A549 (cell line): Measurements from ENCODE around the gene SLC13A4. TPM values are rescaled to one million over a fixed set of nuclear protein-coding genes. Genes with fewer than 3 reads are reported as not detected.
A peak's percentile ranks its signal among the peaks of the same experiment; 100 is the strongest.

Source experiments
- ATAC-seq, 2 experiments: fragments of 200-7000 bp in 1 of 2; fragments of >200 bp in 1 of 2; cut with Nextera tagmentation in 1 of 2; cut with Tn5 transposase in 1 of 2; 3 replicates each; pipeline versions ENCODE4 v1.8.0 to v1.9.1; 2018 to 2020; ENCODE audit warnings: mild to moderate bottlenecking in 1 of 2, moderate library complexity in 1 of 2
- CTCF ChIA-PET: fragments of 300-600 bp; sonication (Branson Sonifier 250); formaldehyde crosslinking; extraction: SDS; loops from one replicate; lab custom pipeline; 2021; ENCODE audit warnings: antibody characterized with exemption, inconsistent platforms; lab: Yijun Ruan, JAX
- POLR2A ChIA-PET: fragments of 350-600 bp; formaldehyde crosslinking; extraction: SDS; loops from one replicate; lab custom pipeline; 2021; ENCODE audit warnings: antibody characterized with exemption, inconsistent platforms; lab: Yijun Ruan, JAX
- DNase-seq, 2 experiments: peaks; one replicate each; pipeline versions ENCODE4 v3.0.0 to v3.0.0-alpha.2; 2011 to 2016; ENCODE audit warnings: low read depth in 1 of 2, low spot score in 1 of 2
- FAIRE-seq: peaks from 2 replicates; lab custom pipeline; 2011; peaks lifted over from hg19 to GRCh38; lab: Jason Lieb, UNC
- H3K27ac ChIP-seq, 2 experiments: fragments of >200 bp; sonication (Bioruptor Twin); formaldehyde crosslinking; 3 replicates each; pipeline ENCODE4 v1.5.1; 2016 to 2017
- H3K4me1 ChIP-seq: fragments of >200 bp; sonication (Bioruptor Twin); formaldehyde crosslinking; 3 replicates; pipeline ENCODE4 v1.6.1; 2016
- H3K4me2 ChIP-seq: fragments of >200 bp; sonication (Bioruptor Twin); formaldehyde crosslinking; 3 replicates; pipeline ENCODE4 v1.6.1; 2016
- H3K4me3 ChIP-seq: fragments of >200 bp; sonication (Bioruptor Twin); formaldehyde crosslinking; 3 replicates; pipeline ENCODE4 v1.5.1; 2016
- H3K9me3 ChIP-seq: fragments of >200 bp; sonication (Bioruptor Twin); formaldehyde crosslinking; 3 replicates; pipeline ENCODE4 v1.6.1; 2016
- ATOH8 ChIP-seq: fragments of 250-450 bp; sonication (Bioruptor Pico); IDR thresholded peaks from 2 replicates; pipeline ENCODE4 v1.5.0; 2020; ENCODE audit warnings: low read depth, mild to moderate bottlenecking, moderate library complexity
- BCL3 ChIP-seq: fragments of >200 bp; sonication (Bioruptor Twin); formaldehyde crosslinking; IDR thresholded peaks from 3 replicates; pipeline ENCODE4 v1.6.1; 2016
- CBX2 ChIP-seq: fragments of 200-600 bp; sonication (generic); IDR thresholded peaks from 2 replicates; pipeline ENCODE4 v1.6.1; 2016; ENCODE audit warnings: low read depth, mild to moderate bottlenecking, borderline replicate concordance
- CBX8 ChIP-seq: fragments of 200-600 bp; sonication (generic); IDR thresholded peaks from 2 replicates; pipeline ENCODE4 v1.6.1; 2016
- CEBPB ChIP-seq, 2 experiments: fragments of >200 bp in 1 of 2; sonication (Bioruptor Twin) in 1 of 2; formaldehyde crosslinking in 1 of 2; IDR thresholded peaks; 2 replicates each; pipeline ENCODE4 v1.6.1; 2012 to 2016
- EHMT2 ChIP-seq: fragments of 200-600 bp; sonication (generic); IDR thresholded peaks from 2 replicates; pipeline ENCODE4 v1.6.1; 2016; ENCODE audit warnings: antibody characterized with exemption, low read depth, mild to moderate bottlenecking, moderate library complexity
- ESRRA ChIP-seq: fragments of 150-350 bp; IDR thresholded peaks from 2 replicates; pipeline ENCODE4 v1.6.1; 2014; ENCODE audit warnings: mild to moderate bottlenecking, low read length, borderline replicate concordance
- FOSL2 ChIP-seq, 2 experiments: fragments of 450-650 bp in 1 of 2; fragments of >200 bp in 1 of 2; sonication (Bioruptor Twin) in 1 of 2; formaldehyde crosslinking; IDR thresholded peaks; 2 replicates each; pipeline versions ENCODE4 v1.5.0 to v1.6.1; 2016 to 2020; ENCODE audit warnings: mild to moderate bottlenecking in 1 of 2, moderate library complexity in 1 of 2
- FOXS1 ChIP-seq: fragments of 250-450 bp; sonication (Bioruptor Pico); IDR thresholded peaks from 2 replicates; pipeline ENCODE4 v1.5.0; 2020; ENCODE audit warnings: mild to moderate bottlenecking, moderate library complexity
- GATA3 ChIP-seq: IDR thresholded peaks from 2 replicates; pipeline ENCODE4 v1.6.1; 2012; ENCODE audit warnings: borderline replicate concordance
- HES2 ChIP-seq: fragments of >200 bp; sonication (Bioruptor Twin); formaldehyde crosslinking; IDR thresholded peaks from 2 replicates; pipeline ENCODE4 v1.6.1; 2016
- HMGXB4 ChIP-seq: fragments of 250-450 bp; sonication (Bioruptor Pico); IDR thresholded peaks from 2 replicates; pipeline ENCODE4 v1.5.0; 2021; ENCODE audit warnings: mild to moderate bottlenecking, moderate library complexity, borderline replicate concordance
- JUN ChIP-seq, 2 experiments: fragments of >200 bp; sonication (Bioruptor Twin); formaldehyde crosslinking; IDR thresholded peaks; 2 replicates in 1 of 2; 3 replicates in 1 of 2; pipeline ENCODE4 v1.6.1; 2016 to 2017
- KDM5A ChIP-seq: fragments of 200-600 bp; sonication (generic); IDR thresholded peaks from 2 replicates; pipeline ENCODE4 v1.6.1; 2016; ENCODE audit warnings: antibody characterized with exemption, mild to moderate bottlenecking
- MAX ChIP-seq: IDR thresholded peaks from 2 replicates; pipeline ENCODE4 v1.6.1; 2012
- MYC ChIP-seq: IDR thresholded peaks from 2 replicates; pipeline ENCODE4 v1.6.1; 2012; ENCODE audit warnings: mild to moderate bottlenecking, inconsistent platforms, low read length, improper control_type of control experiment, borderline replicate concordance
- NFE2L2 ChIP-seq: fragments of 150-350 bp; conservative IDR thresholded peaks from 2 replicates; pipeline ENCODE4 v1.6.1; 2014; ENCODE audit warnings: low read length
- NPAS2 ChIP-seq: fragments of 250-450 bp; sonication (Bioruptor Pico); IDR thresholded peaks from 2 replicates; pipeline ENCODE4 v1.8.0; 2022; ENCODE audit warnings: mild to moderate bottlenecking, moderate library complexity, borderline replicate concordance
- PHF8 ChIP-seq: fragments of 200-600 bp; sonication (generic); IDR thresholded peaks from 2 replicates; pipeline ENCODE4 v1.6.1; 2016; ENCODE audit warnings: low read depth, mild to moderate bottlenecking, antibody characterized with exemption, moderate library complexity, borderline replicate concordance
- POLR2A ChIP-seq: IDR thresholded peaks from 2 replicates; pipeline ENCODE4 v1.6.1; 2012; ENCODE audit warnings: mild to moderate bottlenecking, low read length
- RAD21 ChIP-seq, 2 experiments: fragments of >200 bp in 1 of 2; sonication (Bioruptor Twin) in 1 of 2; formaldehyde crosslinking in 1 of 2; IDR thresholded peaks in 1 of 2; conservative IDR thresholded peaks in 1 of 2; 2 replicates in 1 of 2; 3 replicates in 1 of 2; pipeline ENCODE4 v1.6.1; 2012 to 2018; ENCODE audit warnings: inconsistent platforms in 1 of 2
- RNF2 ChIP-seq: fragments of 200-600 bp; sonication (generic); IDR thresholded peaks from 2 replicates; pipeline ENCODE4 v1.6.1; 2016; ENCODE audit warnings: low read depth, mild to moderate bottlenecking, antibody characterized with exemption, moderate library complexity, borderline replicate concordance
- SMC3 ChIP-seq: fragments of >200 bp; sonication (Bioruptor Twin); formaldehyde crosslinking; IDR thresholded peaks from 3 replicates; pipeline ENCODE4 v1.6.1; 2018; ENCODE audit warnings: inconsistent platforms
- TFCP2L1 ChIP-seq: fragments of 250-450 bp; sonication (Bioruptor Pico); IDR thresholded peaks from 2 replicates; pipeline ENCODE4 v1.5.0; 2021; ENCODE audit warnings: mild to moderate bottlenecking
- TP53 ChIP-seq: fragments of 250-450 bp; sonication (Bioruptor Pico); IDR thresholded peaks from 2 replicates; pipeline ENCODE4 v1.5.0; 2021; ENCODE audit warnings: mild to moderate bottlenecking, moderate library complexity
- USF2 ChIP-seq: fragments of 450-650 bp; IDR thresholded peaks from 2 replicates; pipeline ENCODE4 v1.6.1; 2014; ENCODE audit warnings: antibody characterized with exemption
- ZSCAN20 ChIP-seq: fragments of 250-450 bp; sonication (Bioruptor Pico); IDR thresholded peaks from 2 replicates; pipeline ENCODE4 v1.8.0; 2022; ENCODE audit warnings: mild to moderate bottlenecking, moderate library complexity
- WGBS: methylation state at CpG from one replicate; pipeline ENCODE4 v1.1.6; 2017; ENCODE audit errors: missing lambda C conversion rate; 5-methylcytosine and 5-hydroxymethylcytosine counted together
- polyA plus RNA-seq, 4 experiments: library from polyadenylated mRNA; depleted of rRNA in 3 of 4; stranded (reverse); fragments of >200 nt; fragmentation: RNase III in 1 of 4; extraction: RNeasy Plus Mini Kit Qiagen cat#74134 plus additional on column Dnase treatment in 1 of 4; gene quantifications; 2 replicates in 3 of 4; 3 replicates in 1 of 4; pipeline ENCODE4 v1.2.3, GENCODE V29; 2011 to 2017

The SLC13A4 gene
- polyA plus RNA-seq, 2 of the 4 experiments (the other 2 are of a cell fraction), result not detected

GRCh38 chr7:135662373-135663114 lies 65.4 kb downstream of the SLC13A4 start, which contains the start of gene STMP1:
STMP1 (plus strand) TSS chr7:135662514.
- Histone ChIP-seq H3K4me3 (peak within 1 kb of the TSS; percentile 85), H3K4me2 (peak within 1 kb of the TSS; percentile 81), H3K27ac (peak within 1 kb of the TSS; percentile 91 to 93), H3K9me3 (no peaks in the 10 kb centered on the region)
- under 1% methylated on average over 35 of the region's 60 CpGs for WGBS
- FAIRE-seq, result no peak
- TF ChIP-seq ESRRA (no peak; the same call in 1 of the 2 replicates), RAD21 (conservative IDR thresholded peaks at IDR 0.05 in 1 of 2, IDR thresholded peaks at IDR 0.05 in 1 of 2) (peak; percentile 25 to 50; a peak in 3 of 5 replicates), CBX2 (no peak), TP53 (CRISPR knock-in tag) (0 out of 2 replicates have a peak, but pooled peaks have one; percentile 13), ATOH8 (CRISPR knock-in tag) (no peak), NFE2L2 (no peak), FOXS1 (CRISPR knock-in tag) (no peak), NPAS2 (no peak), EHMT2 (no peak), HMGXB4 (CRISPR knock-in tag) (no peak), TFCP2L1 (CRISPR knock-in tag) (peak; percentile 68; the same call in 1 of the 2 replicates), JUN (IDR thresholded peaks at IDR 0.05) (peak; percentile 68 to 95; a peak in 4 of 5 replicates), USF2 (0 out of 2 replicates have a peak, but pooled peaks have one; percentile 1), RNF2 (no peak), MYC (peak; percentile 88; the same call in 1 of the 2 replicates), CEBPB (IDR thresholded peaks at IDR 0.05) (peak; percentile 80 to 86), GATA3 (peak; percentile 21; the same call in 1 of the 2 replicates), FOSL2 (IDR thresholded peaks at IDR 0.05) (no peak), FOSL2 (CRISPR knock-in tag; IDR thresholded peaks at IDR 0.05) (no peak; the same call in 1 of the 2 replicates), HES2 (no peak), ZSCAN20 (CRISPR knock-in tag) (no peak), SMC3 (peak; percentile 52; the same call in 2 of the 3 replicates), BCL3 (peak; percentile 81; the same call in 2 of the 3 replicates), KDM5A (peak; percentile 60), PHF8 (peak; percentile 79), POLR2A (peak; percentile 96), CBX8 (no peak), MAX (peak; percentile 96)
- TF ChIP-seq, all 56 proteins: peak for 14
- ATAC-seq (peak; percentile 94 to 95), DNase-seq (peak; percentile 88 to 97)
- peaks cover 17% of the 10 kb centered on the region; the same call in 2 of the 3 replicates for H3K4me1 ChIP-seq
- POLR2A ChIA-PET, result interaction anchor here (0.5 to 2.4 kb wide), 9 partner anchors 10 to 388 kb away, joined by 3 to 17 read pairs (median 5); partner anchors contain the start of gene MTPN
- CTCF ChIA-PET, result interaction anchor here (0.6 to 5.9 kb wide), 17 partner anchors 10 to 559 kb away, joined by 3 to 38 read pairs (median 3); no protein-coding TSS in a partner anchor
